ENCODE results near the gene FAM20A.

- TF ChIP-seq CTCF (conservative IDR thresholded peaks at IDR 0.05), result no peak
- TF ChIP-seq EZH2 (IDR thresholded peaks at IDR 0.05; ENCODE audit: low read depth), result no peak
These were observed 93.6 kb downstream of the FAM20A start for GRCh38 chr17:68507576-68507975.

Data from PC-9 (cell line).